ENCODE data around the gene PHYHD1. TPM values are rescaled to one million over a fixed set of nuclear protein-coding genes. Genes with fewer than 3 reads are reported as not detected.

Gene PHYHD1
- total RNA-seq, 2 experiments from 2014 or later = 0.21 to 0.44 TPM

GRCh38 chr9:128913048-128913900, 7.5 kb upstream of the PHYHD1 start:
- Mint-ChIP-seq H3K27me3 (no peaks in the 10 kb centered on the region), H3K9me3 (ENCODE audit: low read depth) (no peaks in the 10 kb centered on the region), H3K36me3 (ENCODE audit: low read depth) (peaks cover 43% of the 10 kb centered on the region), H3K4me3 (no peak overlapping the region), H3K4me1 (peaks cover 47% of the 10 kb centered on the region), H3K27ac (peak overlapping the region; percentile 80)
- intact Hi-C loops (cut with DNase I, micrococcal nuclease) = no loop called here
- no peak for ATAC-seq
- CTCF ChIA-PET = interaction anchor here (0.9 kb wide), 1 partner anchor 12 kb away, joined by 3 read pairs; no protein-coding TSS in a partner anchor
- DNase-seq = no peak
- POLR2A ChIA-PET = no interaction called here

GRCh38 chr9:128913995-128914772, 6.6 kb upstream of the PHYHD1 start:
- peak; percentile 44 for DNase-seq
- ChIA-PET POLR2A (no interaction called here), CTCF (interaction anchor here (1.8 kb wide), 1 partner anchor 14 kb away, joined by 8 read pairs; no protein-coding TSS in a partner anchor)
- Mint-ChIP-seq H3K9me3 (ENCODE audit: low read depth) (no peaks in the 10 kb centered on the region), H3K36me3 (ENCODE audit: low read depth) (peaks cover 35% of the 10 kb centered on the region), H3K4me1 (peaks cover 46% of the 10 kb centered on the region), H3K4me3 (no peak overlapping the region), H3K27me3 (no peaks in the 10 kb centered on the region), H3K27ac (peak overlapping the region; percentile 19)
- ATAC-seq = peak; percentile 66
- intact Hi-C loops (cut with DNase I, micrococcal nuclease) = no loop called here

- intact Hi-C loops (cut with DNase I, micrococcal nuclease) = no loop called here
- no peaks in the 10 kb centered on the region for H3K27me3 Mint-ChIP-seq
- H3K4me3 Mint-ChIP-seq = no peak overlapping the region
- no peak for DNase-seq
- no peak overlapping the region for H3K27ac Mint-ChIP-seq
- CTCF ChIA-PET = interaction anchor here (0.6 to 1.8 kb wide), 4 partner anchors 12 to 519 kb away, joined by 3 to 8 read pairs (median 5); no protein-coding TSS in a partner anchor
- H3K9me3 Mint-ChIP-seq (ENCODE audit: low read depth) = no peaks in the 10 kb centered on the region
- H3K36me3 Mint-ChIP-seq (ENCODE audit: low read depth) = peaks cover 30% of the 10 kb centered on the region
- peaks cover 36% of the 10 kb centered on the region for H3K4me1 Mint-ChIP-seq
- ATAC-seq = no peak
- POLR2A ChIA-PET = interaction anchor here (0.5 kb wide), 1 partner anchor 22 kb away, joined by 5 read pairs; no protein-coding TSS in a partner anchor
Measured at GRCh38 chr9:128916204-128916603, 4.6 kb upstream of the PHYHD1 start.

GRCh38 chr9:128916745-128917144, 4.0 kb upstream of the PHYHD1 start:
- intact Hi-C loops (cut with DNase I, micrococcal nuclease) = no loop called here
- H3K4me3 Mint-ChIP-seq = no peak overlapping the region
- H3K36me3 Mint-ChIP-seq (ENCODE audit: low read depth) = peaks cover 30% of the 10 kb centered on the region
- H3K9me3 Mint-ChIP-seq (ENCODE audit: low read depth) = no peaks in the 10 kb centered on the region
- ATAC-seq (no peak), DNase-seq (no peak)
- H3K4me1 Mint-ChIP-seq = peaks cover 31% of the 10 kb centered on the region
- ChIA-PET CTCF (interaction anchor here (1.2 kb wide), 1 partner anchor 345 kb away, joined by 3 read pairs; no protein-coding TSS in a partner anchor), POLR2A (no interaction called here)
- H3K27ac Mint-ChIP-seq = no peak overlapping the region
- no peaks in the 10 kb centered on the region for H3K27me3 Mint-ChIP-seq

GRCh38 chr9:128917151-128917849, 3.5 kb upstream of the PHYHD1 start:
- intact Hi-C loops (cut with DNase I, micrococcal nuclease) = no loop called here
- Mint-ChIP-seq H3K27ac (no peak overlapping the region), H3K27me3 (no peaks in the 10 kb centered on the region), H3K4me1 (peaks cover 28% of the 10 kb centered on the region), H3K4me3 (no peak overlapping the region), H3K9me3 (ENCODE audit: low read depth) (no peaks in the 10 kb centered on the region), H3K36me3 (ENCODE audit: low read depth) (peaks cover 26% of the 10 kb centered on the region)
- DNase-seq (no peak), ATAC-seq (no peak)
- CTCF ChIA-PET = no interaction called here
- POLR2A ChIA-PET = no interaction called here

GRCh38 chr9:128918921-128919320, 1.9 kb upstream of the PHYHD1 start:
- H3K36me3 Mint-ChIP-seq (ENCODE audit: low read depth) = peaks cover 18% of the 10 kb centered on the region
- POLR2A ChIA-PET = no interaction called here
- no peak for DNase-seq
- CTCF ChIA-PET = interaction anchor here (0.9 to 1.0 kb wide), 2 partner anchors 8 to 9 kb away, joined by 3 read pairs; no protein-coding TSS in a partner anchor
- intact Hi-C loops (cut with DNase I, micrococcal nuclease) = no loop called here
- H3K27me3 Mint-ChIP-seq = no peaks in the 10 kb centered on the region
- no peak overlapping the region for H3K4me3 Mint-ChIP-seq
- ATAC-seq = no peak
- no peaks in the 10 kb centered on the region for H3K9me3 Mint-ChIP-seq (ENCODE audit: low read depth)
- peaks cover 11% of the 10 kb centered on the region for H3K4me1 Mint-ChIP-seq
- no peak overlapping the region for H3K27ac Mint-ChIP-seq

GRCh38 chr9:128919402-128920089, 1.2 kb upstream of the PHYHD1 start:
- Mint-ChIP-seq H3K4me1 (peaks cover 6% of the 10 kb centered on the region), H3K27me3 (no peaks in the 10 kb centered on the region), H3K9me3 (ENCODE audit: low read depth) (no peaks in the 10 kb centered on the region), H3K27ac (no peak overlapping the region), H3K4me3 (no peak overlapping the region), H3K36me3 (ENCODE audit: low read depth) (peaks cover 18% of the 10 kb centered on the region)
- DNase-seq (no peak), ATAC-seq (no peak)
- POLR2A ChIA-PET = no interaction called here
- CTCF ChIA-PET = no interaction called here
- intact Hi-C loops (cut with DNase I, micrococcal nuclease) = no loop called here

- intact Hi-C loops (cut with DNase I, micrococcal nuclease) = no loop called here
- H3K27me3 Mint-ChIP-seq = no peaks in the 10 kb centered on the region
- peaks cover 8% of the 10 kb centered on the region for H3K36me3 Mint-ChIP-seq (ENCODE audit: low read depth)
- H3K4me1 Mint-ChIP-seq = peaks cover 7% of the 10 kb centered on the region
- POLR2A ChIA-PET = no interaction called here
- no peaks in the 10 kb centered on the region for H3K9me3 Mint-ChIP-seq (ENCODE audit: low read depth)
- no peak overlapping the region for H3K27ac Mint-ChIP-seq
- no peak for DNase-seq
- CTCF ChIA-PET = interaction anchor here (0.6 to 0.9 kb wide), 3 partner anchors 58 to 501 kb away, joined by 3 to 4 read pairs (median 3); no protein-coding TSS in a partner anchor
- ATAC-seq = peak; percentile 58
- no peak overlapping the region for H3K4me3 Mint-ChIP-seq
Measured at GRCh38 chr9:128921881-128922763, 1.3 kb downstream of the PHYHD1 start.

- intact Hi-C loops (cut with DNase I, micrococcal nuclease) = no loop called here
- ChIA-PET CTCF (interaction anchor here (0.7 to 7.5 kb wide), 2 partner anchors 28 to 60 kb away, joined by 3 to 86 read pairs; no protein-coding TSS in a partner anchor), POLR2A (no interaction called here)
- H3K4me1 Mint-ChIP-seq = peaks cover 14% of the 10 kb centered on the region
- no peak for ATAC-seq
- no peaks in the 10 kb centered on the region for H3K27me3 Mint-ChIP-seq
- no peak for DNase-seq
- H3K36me3 Mint-ChIP-seq (ENCODE audit: low read depth) = no peaks in the 10 kb centered on the region
- H3K4me3 Mint-ChIP-seq = no peak overlapping the region
- H3K9me3 Mint-ChIP-seq (ENCODE audit: low read depth) = no peaks in the 10 kb centered on the region
- no peak overlapping the region for H3K27ac Mint-ChIP-seq
Measured at GRCh38 chr9:128923493-128923883, 2.7 kb downstream of the PHYHD1 start.
